H9 (cell line): Measurements from ENCODE around the gene PCDHGA6. TPM values are rescaled to one million over a fixed set of nuclear protein-coding genes. Genes with fewer than 3 reads are reported as not detected.

Experiments used
- DNase-seq: peaks from one replicate; pipeline ENCODE4 v3.0.0-alpha.2; 2017
- H2AFZ ChIP-seq: one replicate; pipeline ENCODE4 v1.6.1; 2013; ENCODE audit warnings: mild to moderate bottlenecking, low read length, control low read depth, moderate library complexity
- H2AK5ac ChIP-seq: 2 replicates; pipeline ENCODE4 v1.6.1; 2013; ENCODE audit warnings: low read length, control low read depth, mixed read lengths; ENCODE audit not compliant: insufficient read length
- H2BK120ac ChIP-seq: one replicate; pipeline ENCODE4 v1.6.1; 2013; ENCODE audit warnings: low read depth, mild to moderate bottlenecking, low read length, control low read depth, inconsistent platforms; ENCODE audit not compliant: poor library complexity, severe bottlenecking
- H2BK12ac ChIP-seq: 2 replicates; pipeline ENCODE4 v1.6.1; 2013; ENCODE audit warnings: low read length, control low read depth, mixed read lengths, low read depth; ENCODE audit not compliant: insufficient read length
- H2BK15ac ChIP-seq: 2 replicates; pipeline ENCODE4 v1.6.1; 2013; ENCODE audit warnings: low read depth, low read length, control low read depth
- H2BK20ac ChIP-seq: one replicate; pipeline ENCODE4 v1.6.1; 2013; ENCODE audit warnings: low read depth, mild to moderate bottlenecking, low read length, control low read depth, inconsistent platforms; ENCODE audit not compliant: poor library complexity, severe bottlenecking
- H2BK5ac ChIP-seq: 2 replicates; pipeline ENCODE4 v1.6.1; 2013; ENCODE audit warnings: low read length, control low read depth, mixed read lengths; ENCODE audit not compliant: insufficient read length
- H3K14ac ChIP-seq: 2 replicates; pipeline ENCODE4 v1.6.1; 2013; ENCODE audit warnings: low read length, control low read depth; ENCODE audit not compliant: insufficient read depth
- H3K18ac ChIP-seq: 2 replicates; pipeline ENCODE4 v1.6.1; 2013; ENCODE audit warnings: low read depth, mild to moderate bottlenecking, mixed read lengths, low read length, control low read depth; ENCODE audit not compliant: insufficient read length
- H3K23ac ChIP-seq: 2 replicates; pipeline ENCODE4 v1.6.1; 2013; ENCODE audit warnings: low read length, control low read depth, mixed read lengths, low read depth; ENCODE audit not compliant: insufficient read length
- H3K23me2 ChIP-seq: 2 replicates; pipeline ENCODE4 v1.6.1; 2013; ENCODE audit warnings: low read depth, mild to moderate bottlenecking, mixed read lengths, low read length, control low read depth; ENCODE audit not compliant: insufficient read length, poor library complexity, severe bottlenecking
- H3K27ac ChIP-seq: 2 replicates; pipeline ENCODE4 v1.5.1; 2013; ENCODE audit warnings: low read length, control low read depth, mixed read lengths, low read depth; ENCODE audit not compliant: insufficient read length
- H3K27me3 ChIP-seq: 2 replicates; pipeline ENCODE4 v1.6.1; 2013; ENCODE audit warnings: low read length, control low read depth, inconsistent platforms; ENCODE audit not compliant: insufficient read depth
- H3K4ac ChIP-seq: 2 replicates; pipeline ENCODE4 v1.6.1; 2013; ENCODE audit warnings: low read depth, mild to moderate bottlenecking, control low read depth, inconsistent platforms, low read length, moderate library complexity
- H3K4me1 ChIP-seq: 2 replicates; pipeline ENCODE4 v1.6.1; 2013; ENCODE audit warnings: low read length, control low read depth, inconsistent platforms; ENCODE audit not compliant: insufficient read depth
- H3K4me2 ChIP-seq: 2 replicates; pipeline ENCODE4 v1.6.1; 2013; ENCODE audit warnings: low read length, control low read depth, mixed read lengths; ENCODE audit not compliant: insufficient read length, insufficient read depth
- H3K56ac ChIP-seq: 2 replicates; pipeline ENCODE4 v1.6.1; 2013; ENCODE audit warnings: low read depth, mild to moderate bottlenecking, mixed read lengths, low read length, control low read depth; ENCODE audit not compliant: insufficient read length
- H3K79me1 ChIP-seq: 2 replicates; pipeline ENCODE4 v1.6.1; 2013; ENCODE audit warnings: low read depth, mild to moderate bottlenecking, moderate library complexity, low read length, control low read depth, inconsistent platforms; ENCODE audit not compliant: insufficient read depth, poor library complexity, severe bottlenecking
- H3K79me2 ChIP-seq: 2 replicates; pipeline ENCODE4 v1.6.1; 2013; ENCODE audit warnings: low read length, control low read depth, inconsistent platforms; ENCODE audit not compliant: insufficient read depth
- H3K9ac ChIP-seq: 2 replicates; pipeline ENCODE4 v1.6.1; 2013; ENCODE audit warnings: low read length, control low read depth, mixed read lengths; ENCODE audit not compliant: insufficient read length; ENCODE audit errors: extremely low read depth
- H3K9me3 ChIP-seq: one replicate; pipeline ENCODE4 v1.6.1; 2013; ENCODE audit warnings: low read depth, low read length, inconsistent platforms; ENCODE audit not compliant: control insufficient read depth
- H3T11ph ChIP-seq: one replicate; pipeline ENCODE4 v1.6.1; 2013; ENCODE audit warnings: mild to moderate bottlenecking, low read length, control low read depth, inconsistent platforms
- H4K20me1 ChIP-seq: one replicate; pipeline ENCODE4 v1.6.1; 2013; ENCODE audit not compliant: control insufficient read depth, insufficient read length, insufficient read depth
- H4K5ac ChIP-seq: 2 replicates; pipeline ENCODE4 v1.6.1; 2013; ENCODE audit warnings: low read depth, mild to moderate bottlenecking, mixed read lengths, low read length, control low read depth; ENCODE audit not compliant: insufficient read length
- H4K8ac ChIP-seq: replicated peaks from 2 replicates; pipeline ENCODE4 v1.6.1; 2013; ENCODE audit warnings: low read length, control low read depth, mixed read lengths, low read depth; ENCODE audit not compliant: insufficient read length
- H4K91ac ChIP-seq: 2 replicates; pipeline ENCODE4 v1.6.1; 2013; ENCODE audit warnings: low read depth, mild to moderate bottlenecking, moderate library complexity, mixed read lengths, low read length, control low read depth; ENCODE audit not compliant: insufficient read length
- H3K27ac Mint-ChIP-seq, 3 experiments: 2 replicates in 2 of 3; 3 replicates in 1 of 3; pipeline ENCODE4 v1.8.0; 2020 to 2021; ENCODE audit warnings: mixed read lengths in 3 of 3, mild to moderate bottlenecking in 1 of 3, moderate library complexity in 1 of 3
- H3K27me3 Mint-ChIP-seq: 2 replicates; pipeline ENCODE4 v1.8.0; 2021; ENCODE audit warnings: low read depth, mild to moderate bottlenecking, moderate library complexity, mixed read lengths
- H3K36me3 Mint-ChIP-seq, 3 experiments: 2 replicates in 2 of 3; 3 replicates in 1 of 3; pipeline ENCODE4 v1.8.0; 2020 to 2021; ENCODE audit warnings: low read depth in 3 of 3, mixed read lengths in 3 of 3; ENCODE audit not compliant: insufficient read depth in 1 of 3
- H3K4me1 Mint-ChIP-seq, 2 experiments: 2 replicates each; pipeline ENCODE4 v1.8.0; 2020; ENCODE audit warnings: mixed read lengths in 2 of 2
- H3K4me3 Mint-ChIP-seq, 2 experiments: 2 replicates in 1 of 2; 3 replicates in 1 of 2; pipeline ENCODE4 v1.8.0; 2020 to 2021; ENCODE audit warnings: mild to moderate bottlenecking in 2 of 2, mixed read lengths in 2 of 2, moderate library complexity in 1 of 2
- H3K9me3 Mint-ChIP-seq, 2 experiments: 2 replicates in 1 of 2; 3 replicates in 1 of 2; pipeline ENCODE4 v1.8.0; 2020; ENCODE audit warnings: mild to moderate bottlenecking in 2 of 2, mixed read lengths in 2 of 2, moderate library complexity in 1 of 2
- CTCF ChIP-seq: fragments of 200-600 bp; sonication (generic); conservative IDR thresholded peaks from 3 replicates; pipeline ENCODE4 v1.8.0; 2021; ENCODE audit warnings: antibody characterized with exemption, mild to moderate bottlenecking
- WGBS: extraction: QIAGEN DNeasy Blood & Tissue Kit; methylation state at CpG from one replicate; pipeline ENCODE4 v1.1.7; 2013; ENCODE audit warnings: missing lambda C conversion rate, low lambda C conversion rate, mixed read lengths; ENCODE audit not compliant: insufficient read length; ENCODE audit errors: extremely low coverage; 5-methylcytosine and 5-hydroxymethylcytosine counted together
- total RNA-seq: library from RNA; stranded (reverse); gene quantifications from 2 replicates; pipeline ENCODE4 v1.2.1, GENCODE V29; 2021

PCDHGA6 gene
- total RNA-seq, 1 experiment from 2014 or later, result 1.7 TPM

- Histone ChIP-seq H3K23me2 (peaks cover 4% of the 10 kb centered on the region), H3K79me2 (no peaks in the 10 kb centered on the region), H3T11ph (no peak overlapping the region), H3K27me3 (no peaks in the 10 kb centered on the region; the same call in 1 of the 2 replicates), H3K9ac (no peak overlapping the region), H3K4me2 (no peak overlapping the region), H3K23ac (no peak overlapping the region), H3K4ac (no peak overlapping the region), H3K27ac (no peak overlapping the region), H2BK5ac (no peak overlapping the region), H2AFZ (no peak overlapping the region), H3K14ac (no peak overlapping the region), H3K79me1 (no peaks in the 10 kb centered on the region), H4K20me1 (no peaks in the 10 kb centered on the region), H2BK20ac (no peak overlapping the region), H4K5ac (no peak overlapping the region), H2BK15ac (no peak overlapping the region), H3K9me3 (peaks cover 22% of the 10 kb centered on the region), H2AK5ac (no peak overlapping the region), H3K4me1 (no peaks in the 10 kb centered on the region), H2BK12ac (no peak overlapping the region), H3K18ac (no peak overlapping the region), H4K8ac (no peak overlapping the region), H4K91ac (no peak overlapping the region), H2BK120ac (no peak overlapping the region), H3K56ac (no peak overlapping the region)
- Mint-ChIP-seq H3K4me1 (peaks cover 4% of the 10 kb centered on the region in 2 experiments; a peak in 3 of 4 replicates), H3K36me3 (peaks cover 64 to 97% (median 73%) of the 10 kb centered on the region in 3 experiments), H3K4me3 (no peak overlapping the region), H3K27me3 (peaks cover 16% of the 10 kb centered on the region), H3K9me3 (peaks cover 75 to 91% of the 10 kb centered on the region in 2 experiments), H3K27ac (no peak overlapping the region)
- no peak for DNase-seq
- WGBS, result no CpG with 5 or more reads among the region's 42 CpGs
- no peak for TF ChIP-seq CTCF
These were observed 49.1 kb downstream of the PCDHGA6 start for GRCh38 chr5:141422742-141423291.
